Right lung (tissue), 5 donors: ENCODE results near the gene GYPC. TPM values are rescaled to one million over a fixed set of nuclear protein-coding genes. Genes with fewer than 3 reads are reported as not detected.
"Not testable (repeated sequence)": the region's sequence is repeated elsewhere in the genome, so short reads cannot be mapped to it uniquely, and the experiment has no call there.

Source experiments
- DNase-seq, 2 donors: peaks; one replicate each; pipeline ENCODE4 v3.0.0-alpha.2; 2013
- polyA plus RNA-seq, 5 donors: library from polyadenylated mRNA; unstranded; fragments of 120-200 nt; gene quantifications; one replicate each; pipeline versions ENCODE4 v1.2.1 to v1.2.3, GENCODE V29; 2013; ENCODE audit warnings: inconsistent platforms in 1 of 5, low replicate concordance in 1 of 5; ENCODE audit not compliant: insufficient read length in 5 of 5, insufficient read depth in 1 of 5

GYPC gene
- polyA plus RNA-seq, 5 donors, result 57.8 to 84.0 (median 76.0) TPM

DNA sequence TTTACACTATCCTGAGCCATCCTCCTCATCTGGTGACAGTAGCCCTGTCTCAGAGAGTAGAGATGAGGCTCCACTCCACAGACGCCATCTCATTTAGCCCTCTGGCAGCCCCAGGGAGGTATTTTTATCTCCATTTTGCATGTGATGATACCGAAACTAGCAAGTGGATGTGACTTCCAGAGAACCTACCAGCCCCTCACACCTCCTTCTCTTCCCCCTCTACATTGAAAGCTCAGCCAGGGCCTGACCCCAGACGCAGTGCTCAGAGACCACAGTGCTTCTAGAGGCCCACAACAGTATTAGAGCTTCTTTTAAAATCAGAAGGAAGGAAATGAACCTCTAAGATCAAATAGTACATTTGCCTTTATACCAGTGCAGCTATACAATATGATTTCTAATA, 8.3 kb downstream of the GYPC start:
- DNase-seq, result no peak

DNA sequence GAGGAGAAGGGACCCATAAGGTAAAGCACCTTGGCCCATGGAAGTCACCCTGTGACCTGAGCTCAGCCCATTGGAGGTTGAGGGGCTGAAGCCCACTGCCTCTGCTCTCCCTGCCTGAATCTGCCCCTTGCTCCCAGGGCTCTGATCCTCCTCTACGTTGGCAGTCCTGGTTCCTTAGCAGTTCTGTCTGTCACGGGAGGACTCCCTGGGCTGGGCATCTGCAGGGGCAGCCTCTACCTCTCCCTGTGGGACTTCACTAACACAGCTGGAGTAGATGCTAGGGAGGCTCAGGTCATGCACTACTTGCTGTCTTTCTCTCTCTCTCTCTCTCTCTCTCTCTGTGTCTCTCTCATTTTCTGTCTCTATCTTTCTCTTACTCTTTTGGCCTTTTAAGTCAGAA, 8.7 kb downstream of the GYPC start:
- DNase-seq, result no peak

DNA sequence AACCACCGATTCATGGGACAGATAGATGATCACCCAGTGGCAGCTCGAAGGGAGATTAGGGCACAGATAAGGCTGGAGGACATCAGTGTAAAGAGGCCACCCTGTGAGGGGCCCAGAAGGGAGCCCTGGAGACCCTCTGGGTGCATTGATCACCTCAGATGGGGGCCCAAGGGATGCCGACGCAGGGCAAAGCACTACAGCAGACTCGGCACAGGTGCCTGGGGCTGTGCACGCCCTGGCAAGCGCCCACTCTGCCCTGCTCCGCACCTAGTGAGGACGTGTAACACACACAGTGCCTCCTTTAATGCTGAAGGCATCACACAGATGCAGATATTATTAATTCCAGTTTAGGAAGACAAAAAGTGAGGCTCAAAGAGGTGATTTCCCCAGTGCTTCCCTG, 9.5 kb downstream of the GYPC start:
- DNase-seq, result no peak

DNA sequence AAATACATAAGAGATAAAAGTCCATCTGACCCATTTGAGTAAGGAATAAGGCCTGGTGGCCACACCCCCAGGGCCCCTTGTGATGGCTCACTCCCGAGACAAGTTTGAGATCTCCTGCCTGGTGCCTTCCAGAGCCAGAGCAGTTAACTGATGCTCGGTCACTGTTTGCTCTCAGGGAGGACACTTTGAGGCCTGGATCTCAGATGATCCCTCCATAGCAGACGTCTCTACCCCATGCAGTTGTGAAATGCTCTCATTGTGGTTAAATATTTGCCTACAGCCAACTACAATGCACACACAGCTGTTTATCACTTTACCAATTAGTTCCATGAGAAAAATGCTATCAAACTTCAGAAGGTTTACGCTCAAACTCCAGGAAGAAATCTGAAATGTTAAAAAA, 12.3 kb downstream of the GYPC start:
- DNase-seq, result no peak

DNA sequence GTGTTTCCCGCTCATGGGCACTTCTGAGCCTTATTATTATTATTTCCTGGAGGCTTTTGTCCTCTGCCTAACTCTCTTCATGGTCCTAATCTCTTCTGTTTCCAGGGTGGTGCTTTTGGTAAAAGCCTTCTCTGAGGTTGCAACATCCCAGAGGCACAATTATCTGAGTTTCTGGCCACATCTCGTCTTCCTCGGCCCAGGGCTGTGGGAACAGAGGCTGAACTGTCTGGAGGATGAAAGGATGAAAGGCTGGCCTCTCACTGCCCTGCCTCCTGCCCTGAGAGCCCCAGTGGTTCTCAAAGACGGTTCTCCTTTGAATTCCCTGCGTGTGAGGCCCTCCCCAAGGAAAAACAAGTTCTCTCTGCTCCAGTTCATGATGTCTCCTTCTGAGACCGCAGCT, 13.8 kb downstream of the GYPC start:
- DNase-seq, result no peak

DNA sequence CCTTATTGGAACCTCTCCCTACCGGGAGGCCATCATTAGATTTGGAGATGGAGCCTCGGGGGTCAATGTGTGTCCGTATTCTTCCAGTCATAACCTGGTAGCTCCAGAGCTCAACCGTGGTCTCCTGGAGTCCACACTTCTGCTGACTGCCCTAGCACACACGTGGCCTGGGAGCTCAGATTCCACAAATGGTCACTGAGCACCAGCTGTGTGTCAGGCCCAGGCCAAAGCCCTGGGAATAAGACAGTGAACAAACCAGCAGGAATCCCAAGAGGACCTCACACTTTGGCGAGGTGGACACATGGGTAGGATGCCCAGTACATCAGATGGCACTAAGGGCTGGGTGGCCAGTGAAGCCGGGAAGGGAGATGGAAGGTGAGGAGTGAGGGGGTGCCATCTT, 15.5 kb downstream of the GYPC start:
- no peak for DNase-seq

DNA sequence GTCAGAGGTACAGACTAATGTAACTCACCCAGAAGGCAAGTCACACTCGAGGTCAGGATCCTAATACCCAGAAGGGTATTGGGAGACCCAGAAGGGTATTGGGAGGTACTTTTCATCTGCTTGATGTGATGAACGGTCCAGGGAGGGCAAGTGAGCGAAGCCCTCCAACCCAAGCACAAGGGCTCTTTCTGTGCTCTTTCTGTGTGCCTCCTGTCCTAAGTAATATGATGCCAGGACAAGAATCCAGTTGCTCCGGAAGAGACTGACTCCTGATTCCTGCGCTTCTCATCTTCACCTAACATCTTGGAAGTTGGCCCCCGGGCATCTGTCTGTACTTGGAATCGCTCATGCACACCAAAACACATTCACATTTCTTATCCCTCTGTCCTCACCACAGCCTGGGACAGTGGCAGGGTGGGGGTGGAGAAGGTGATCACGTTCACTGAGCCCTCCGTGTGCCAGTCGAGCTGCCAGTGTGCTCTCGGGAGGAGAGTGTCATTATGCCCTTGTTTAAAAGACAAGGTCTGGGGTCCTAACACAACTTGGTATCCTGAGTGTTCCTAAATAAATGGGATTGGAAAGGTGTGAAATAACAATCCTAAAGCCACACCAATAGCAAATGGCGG, 17.1 kb downstream of the GYPC start:
- DNase-seq, result no peak

DNA sequence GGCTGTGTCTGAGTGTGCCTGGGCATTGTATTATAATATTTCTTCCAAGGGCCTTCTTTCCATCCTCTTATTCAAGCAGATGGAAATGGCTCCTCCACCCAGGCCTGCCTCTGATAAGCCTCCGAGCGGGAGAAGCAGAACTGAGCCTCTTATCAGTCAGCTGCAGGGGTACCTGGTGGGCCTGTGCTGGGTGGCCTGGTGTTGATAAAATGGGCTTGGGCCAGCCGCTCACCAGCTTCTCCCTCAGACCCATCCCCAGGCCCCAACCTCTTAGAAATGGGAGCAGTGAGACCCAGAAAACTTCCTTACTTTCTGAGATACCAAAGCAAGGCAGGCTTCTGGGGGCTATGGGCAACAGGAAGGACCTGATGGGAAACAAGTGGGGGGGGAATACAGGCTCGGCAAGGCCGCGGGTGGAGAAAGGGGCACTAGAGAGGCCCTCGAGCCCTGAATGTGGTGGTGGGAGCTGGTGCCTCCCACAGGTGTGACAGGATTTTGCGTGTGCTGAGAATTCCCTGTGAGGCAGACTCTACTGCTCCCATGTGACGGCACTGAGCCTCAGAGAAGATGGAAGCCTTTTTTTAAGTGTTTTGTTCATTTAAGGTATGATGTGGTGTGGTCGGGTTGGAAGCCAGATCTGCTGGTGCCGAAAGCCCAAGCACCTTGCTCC, 18.3 kb downstream of the GYPC start:
- DNase-seq, result no peak

DNA sequence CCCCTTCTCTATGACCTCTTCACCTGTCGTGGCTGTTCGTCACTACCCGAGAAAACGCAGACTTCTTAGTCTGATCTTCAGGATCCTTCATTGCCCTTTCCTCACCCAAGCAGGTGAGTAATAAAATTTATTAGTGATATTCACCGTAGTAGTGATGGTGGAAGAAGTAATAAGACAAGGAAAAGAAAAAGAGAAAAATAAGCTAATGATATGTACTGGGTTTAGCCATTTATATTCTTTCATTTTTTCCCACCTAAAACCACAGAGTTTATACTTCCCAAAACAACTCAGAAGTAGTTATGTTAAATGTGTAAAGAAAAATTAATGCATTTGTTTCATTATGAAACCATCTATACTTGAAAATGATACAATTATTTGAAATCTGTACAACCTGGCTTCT, 19.7 kb downstream of the GYPC start:
- no peak for DNase-seq

DNA sequence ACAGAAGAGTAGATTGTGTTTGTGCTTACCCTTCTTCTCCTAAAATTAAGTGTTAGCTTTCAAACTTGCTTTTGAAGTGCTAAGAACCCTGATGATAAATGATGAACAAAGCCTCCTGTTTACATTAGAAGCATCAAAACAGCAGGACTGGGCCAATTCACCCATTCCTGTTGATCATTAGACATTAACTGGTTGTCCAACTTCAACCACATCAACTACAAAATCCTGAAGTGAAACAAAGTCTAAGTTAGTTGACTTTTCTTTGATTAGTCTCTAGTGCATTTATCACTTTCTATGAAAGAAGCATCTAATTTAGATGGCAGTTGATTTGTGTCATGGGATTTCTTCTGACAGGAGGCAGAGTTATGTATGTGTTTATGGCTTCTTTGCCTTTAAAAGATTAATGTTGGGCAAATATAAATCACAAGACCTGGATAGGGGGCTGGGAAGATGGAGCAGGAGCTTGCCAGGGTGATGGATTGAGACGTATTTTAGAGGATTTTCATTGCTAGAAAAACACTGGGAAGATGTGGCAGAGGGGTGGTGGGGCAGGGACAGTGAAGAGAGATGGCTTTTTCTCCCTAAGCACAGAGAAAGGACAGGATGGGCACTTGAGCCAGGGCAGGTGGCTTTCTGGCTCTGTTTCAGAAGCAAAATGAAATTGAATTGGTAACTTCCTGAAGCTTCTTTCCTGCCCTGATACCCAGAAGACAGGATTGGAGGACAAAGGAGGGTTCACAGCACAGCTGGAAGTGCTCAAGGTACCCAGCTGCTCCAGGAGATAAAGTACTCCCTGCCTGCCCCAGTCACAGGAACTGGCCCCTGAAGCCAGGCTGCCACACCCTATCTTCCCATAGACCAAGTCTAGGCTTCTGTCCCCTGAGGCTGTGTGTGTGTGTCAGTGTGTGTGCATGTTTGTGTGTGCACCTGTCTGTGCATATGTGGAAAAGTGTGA, 20.5 kb downstream of the GYPC start:
- DNase-seq, result no peak

DNA sequence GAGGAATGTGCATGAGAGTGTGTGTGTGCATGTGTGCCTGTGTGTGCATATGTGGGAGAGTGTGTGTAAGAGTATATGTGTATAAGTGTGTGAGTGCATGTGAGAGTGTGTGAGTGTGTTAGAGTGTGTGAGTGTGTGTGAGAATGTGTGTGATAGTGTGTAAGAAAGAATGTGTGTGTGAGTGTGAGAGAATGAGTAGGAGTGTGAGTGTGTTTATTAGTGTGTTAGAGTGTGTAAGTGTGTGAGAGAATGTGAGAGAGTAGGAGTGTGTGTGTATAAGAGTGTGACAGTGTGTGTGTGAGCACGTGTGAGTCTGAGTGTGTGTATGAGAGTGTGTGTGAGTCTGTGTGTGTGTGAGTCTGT, 21.2 kb downstream of the GYPC start:
- DNase-seq, result no peak

DNA sequence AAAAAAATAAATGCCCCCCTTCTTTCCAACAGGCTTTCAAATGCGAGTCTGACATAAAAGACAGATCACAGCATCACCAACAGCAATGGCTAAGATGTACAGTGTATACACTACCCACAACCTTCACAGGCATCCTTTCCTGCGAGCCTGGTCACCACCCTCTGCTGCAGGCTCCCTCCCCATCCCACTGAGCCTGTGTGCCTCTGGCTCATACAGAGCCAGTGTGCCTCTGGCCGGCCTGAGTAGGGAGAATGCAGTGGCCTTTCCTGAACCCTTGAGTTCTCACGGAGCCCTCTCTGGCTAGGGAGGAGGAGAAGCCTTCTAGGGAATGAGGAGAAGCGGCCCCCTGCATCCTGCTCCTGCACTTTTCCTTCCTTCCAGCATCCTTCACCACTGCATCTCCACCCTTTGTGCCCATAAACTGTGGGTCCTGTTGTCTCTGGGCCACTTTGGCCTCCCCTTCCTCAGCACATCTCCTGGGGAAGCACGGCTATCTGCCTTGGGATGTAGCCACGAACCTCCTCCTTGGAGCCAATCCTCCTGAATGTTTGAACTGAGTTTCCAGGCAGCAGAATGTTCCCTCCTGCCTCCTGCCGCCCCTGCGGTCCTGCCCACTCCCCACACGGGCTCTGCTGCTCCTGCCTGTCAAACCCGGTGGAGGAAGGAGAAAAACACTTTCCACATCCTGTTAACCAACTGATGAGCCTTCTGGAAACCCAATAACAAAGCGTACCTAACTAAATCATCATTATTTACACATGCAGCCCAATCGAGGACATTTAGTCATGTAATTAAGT, 22.5 kb downstream of the GYPC start:
- no peak for DNase-seq

DNA sequence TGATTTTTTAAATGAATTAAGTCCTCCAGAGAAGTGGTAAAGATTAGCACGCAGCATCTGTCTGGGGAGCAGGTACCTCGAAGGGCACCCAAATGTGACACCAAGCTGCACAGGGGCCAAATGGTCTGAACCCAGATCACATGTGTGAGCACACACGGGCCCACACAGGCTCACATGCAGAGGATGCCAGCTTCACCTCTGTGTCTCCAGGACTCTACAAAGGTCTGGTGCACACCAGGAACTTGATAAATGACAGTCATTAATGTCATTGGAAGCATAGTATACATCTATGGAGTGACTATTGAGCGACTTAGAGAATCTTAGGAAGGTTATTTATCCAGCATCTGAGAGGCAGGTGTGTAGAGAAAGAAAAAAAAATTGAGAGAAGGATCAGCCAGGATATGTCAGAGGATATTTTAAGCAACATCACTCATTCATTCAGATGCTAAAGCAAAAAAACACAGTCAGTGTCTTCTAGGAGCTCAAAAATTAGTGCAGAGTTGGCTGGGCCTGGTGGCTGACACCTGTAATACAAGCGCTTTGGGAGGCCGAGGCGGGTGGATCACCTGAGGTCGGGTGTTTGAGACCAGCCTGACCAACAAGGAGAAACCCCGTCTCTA, 23.2 kb downstream of the GYPC start:
- DNase-seq, result no peak

DNA sequence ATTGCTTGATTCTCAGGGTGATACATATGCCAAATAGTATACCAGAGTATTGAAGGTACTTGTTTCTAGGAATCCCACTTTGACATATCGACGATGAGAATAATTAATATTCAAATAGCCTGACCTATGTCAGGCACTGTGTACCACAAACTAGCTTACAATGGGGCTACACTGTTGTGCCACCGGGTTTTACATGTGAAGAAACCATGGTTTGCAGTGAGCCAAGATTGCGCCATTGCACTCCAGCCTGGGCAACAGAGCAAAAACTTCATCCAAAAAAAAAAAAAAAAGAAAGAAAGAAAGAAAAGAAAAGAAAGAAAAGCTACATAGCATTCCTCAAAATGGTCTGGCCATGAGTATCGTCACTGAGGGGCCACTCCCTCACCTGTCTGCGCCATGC, 25.5 kb downstream of the GYPC start:
- no peak for DNase-seq

DNA sequence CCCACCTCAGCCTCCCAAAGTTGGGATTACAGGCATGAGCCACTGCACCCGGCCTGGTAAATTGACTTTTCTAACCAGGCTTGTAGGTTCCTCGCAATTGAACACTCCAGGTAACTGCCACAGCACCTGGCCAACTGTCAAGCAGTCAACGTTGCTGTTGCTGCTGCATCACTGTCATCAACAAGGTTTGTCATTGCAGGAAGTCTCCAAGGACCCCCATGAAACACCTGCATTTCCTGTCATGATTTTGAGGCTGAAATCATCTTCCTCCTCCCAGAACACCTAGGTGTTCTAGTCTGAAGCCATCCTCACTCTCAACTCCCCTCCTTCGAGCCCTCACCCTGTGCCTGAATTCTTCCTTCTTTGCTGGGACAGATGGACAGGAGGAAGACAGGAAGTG, 29.7 kb downstream of the GYPC start:
- no peak for DNase-seq

DNA sequence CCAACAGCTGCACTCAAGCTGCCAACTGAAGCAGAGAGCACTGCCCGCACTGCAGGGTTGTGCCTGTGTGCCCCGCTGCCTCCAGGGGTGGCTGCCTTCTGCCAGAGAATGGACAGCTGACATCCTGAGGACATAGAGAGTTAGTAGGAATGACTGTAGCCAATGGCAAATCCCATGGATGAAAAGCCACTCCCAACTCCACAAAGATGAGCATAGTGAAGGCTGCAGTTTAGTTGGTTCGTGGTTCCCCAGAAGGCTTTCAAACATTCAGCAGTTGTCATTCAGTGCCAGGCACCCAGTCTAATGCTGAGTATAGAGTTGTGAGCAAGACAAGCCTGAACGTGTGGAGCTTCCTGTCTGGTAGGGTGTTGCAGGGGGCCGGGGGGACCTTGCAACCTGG, 30.3 kb downstream of the GYPC start:
- DNase-seq, result no peak

DNA sequence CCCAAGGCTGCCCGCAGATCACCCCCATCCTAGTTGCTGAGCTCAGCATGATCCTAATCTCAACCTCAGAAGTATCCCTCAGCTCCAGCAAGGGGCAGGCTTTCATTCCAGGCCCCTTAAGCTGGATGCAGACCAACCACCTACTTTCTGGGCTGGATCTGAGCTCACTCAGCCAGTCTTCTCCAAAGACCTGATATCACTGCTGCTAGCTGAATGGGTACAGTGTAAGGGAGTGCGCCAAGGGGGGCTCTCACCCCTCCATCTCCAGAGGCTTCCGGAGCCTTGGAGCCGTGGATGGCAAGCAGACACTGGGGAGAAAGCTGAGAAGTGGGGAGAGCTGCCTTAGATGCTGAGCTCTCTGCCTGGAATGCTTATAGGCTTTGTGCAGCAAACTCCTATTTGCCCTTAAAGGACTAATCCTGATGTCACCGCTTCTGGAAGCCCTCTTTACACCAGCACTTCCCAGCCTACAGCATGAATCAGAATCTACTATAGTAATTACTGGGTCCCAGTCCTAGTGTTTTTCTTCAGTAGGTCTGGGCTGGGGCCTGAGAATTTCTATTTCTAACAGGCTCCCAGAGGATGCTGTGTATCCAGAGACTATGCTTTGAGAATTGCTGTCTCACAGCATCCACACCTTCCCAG, 31.0 kb downstream of the GYPC start:
- DNase-seq, result no peak

DNA sequence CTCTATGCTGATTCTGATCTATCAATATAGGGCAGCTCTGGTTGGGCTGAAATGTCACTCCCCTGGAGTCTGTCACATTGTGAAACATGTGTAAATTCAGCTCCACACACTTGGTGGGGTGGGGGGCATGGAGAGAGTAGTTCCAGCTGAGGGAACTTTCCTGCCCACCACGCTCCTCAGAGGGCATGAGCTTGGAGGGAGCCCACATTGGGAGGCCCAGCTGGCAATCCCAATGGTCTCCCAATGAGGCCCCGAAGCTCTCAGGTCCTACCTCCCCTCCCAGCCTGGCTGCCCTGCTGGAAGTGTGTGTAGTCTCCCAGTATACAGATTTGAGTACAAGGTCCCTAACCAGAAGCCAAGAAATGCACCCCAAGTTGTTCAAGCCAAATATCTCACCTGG, 31.5 kb downstream of the GYPC start:
- DNase-seq, result no peak

DNA sequence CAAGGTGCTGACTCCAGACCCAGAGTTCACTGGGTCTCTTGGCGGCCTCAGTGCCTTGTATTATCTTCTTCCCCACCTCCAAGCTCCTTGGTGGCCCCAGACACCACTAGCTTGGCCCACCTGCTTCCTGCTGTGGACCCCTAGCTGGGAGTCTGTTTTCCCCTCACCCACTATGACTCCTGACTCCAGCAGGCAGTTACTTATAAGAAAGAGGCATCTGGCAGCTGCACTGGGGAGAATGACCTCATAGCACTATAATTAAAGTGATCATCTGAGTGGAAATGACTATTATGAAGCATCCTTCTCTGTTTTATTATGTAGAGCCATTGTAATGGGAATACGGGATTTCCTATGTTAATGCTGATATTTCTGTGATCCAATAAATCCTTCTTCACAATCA, 32.6 kb downstream of the GYPC start:
- not testable (repeated sequence) for DNase-seq

DNA sequence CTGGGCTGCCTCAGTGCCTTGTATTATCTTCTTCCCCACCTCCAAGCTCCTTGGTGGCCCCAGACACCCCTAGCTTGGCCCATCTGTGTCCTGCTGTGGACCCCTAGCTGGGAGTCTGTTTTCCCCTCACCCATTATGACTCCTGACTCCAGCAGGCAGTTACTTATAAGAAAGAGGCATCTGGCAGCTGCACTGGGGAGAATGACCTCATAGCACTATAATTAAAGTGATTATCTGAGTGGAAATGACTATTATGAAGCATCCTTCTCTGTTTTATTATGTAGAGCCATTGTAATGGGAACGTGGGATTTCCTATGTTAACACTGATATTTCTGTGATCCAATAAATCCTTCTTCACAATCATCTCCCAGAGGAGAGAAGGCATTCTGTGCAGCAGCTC, 36.3 kb downstream of the GYPC start:
- DNase-seq, result not testable (repeated sequence)

DNA sequence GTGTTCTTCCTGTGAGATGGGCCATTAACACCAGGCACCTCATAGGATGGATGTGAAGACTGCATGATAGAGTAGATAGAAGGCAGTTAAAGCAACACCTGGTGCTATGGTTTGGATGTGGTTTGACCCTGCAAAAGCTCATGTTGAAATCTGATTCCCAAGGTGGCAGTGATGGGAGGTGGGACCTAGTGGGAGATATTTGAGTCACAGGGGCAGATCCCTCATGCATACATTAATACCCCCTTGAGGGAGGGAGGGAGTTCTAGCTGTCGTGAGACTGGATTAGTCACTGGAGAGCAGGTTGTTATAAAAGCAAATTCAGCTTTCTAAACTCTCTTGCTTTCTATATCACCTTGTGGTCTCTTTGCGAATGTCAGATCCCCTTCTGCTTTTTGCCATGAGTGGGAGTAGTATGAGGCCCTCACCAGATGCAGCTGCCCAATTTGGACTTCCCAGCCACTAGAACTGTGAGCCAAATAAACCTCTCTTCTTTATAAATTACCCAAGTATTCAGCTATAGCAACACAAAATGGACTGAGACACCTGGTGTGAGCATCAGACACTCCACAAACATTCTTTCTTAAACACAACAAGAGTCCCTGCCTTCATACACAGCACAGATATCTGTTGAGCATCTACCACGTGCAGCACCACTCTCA, 37.1 kb downstream of the GYPC start:
- DNase-seq, result not testable (repeated sequence)
